Right cardiac atrium (tissue), 5 donors: ENCODE results near the gene NUS1. TPM values are rescaled to one million over a fixed set of nuclear protein-coding genes. Genes with fewer than 3 reads are reported as not detected.
"Not testable (repeated sequence)": the region's sequence is repeated elsewhere in the genome, so short reads cannot be mapped to it uniquely, and the experiment has no call there.

Source experiments
- ATAC-seq, 2 donors: fragments of 200-7000 bp; cut with Tn5 transposase; one replicate each; pipeline versions ENCODE4 v1.8.0 to v1.9.1; 2020; ENCODE audit warnings: moderate library complexity in 2 of 2, mild to moderate bottlenecking in 1 of 2
- DNase-seq, 3 donors: peaks; one replicate each; pipeline ENCODE4 v3.0.0-alpha.2; 2020
- H3K27ac ChIP-seq: one replicate; pipeline ENCODE4 v1.5.1; 2013; ENCODE audit warnings: mild to moderate bottlenecking, low read length, control low read depth, moderate library complexity
- H3K27me3 ChIP-seq: one replicate; pipeline ENCODE4 v1.6.1; 2013; ENCODE audit not compliant: control insufficient read depth, insufficient read depth
- H3K4me1 ChIP-seq: one replicate; pipeline ENCODE4 v1.6.1; 2013; ENCODE audit warnings: low read length; ENCODE audit not compliant: control insufficient read depth, insufficient read depth
- H3K4me3 ChIP-seq: one replicate; pipeline ENCODE4 v1.5.1; 2013; ENCODE audit warnings: low read length, control low read depth
- H3K9me3 ChIP-seq: one replicate; pipeline ENCODE4 v1.6.1; 2013; ENCODE audit warnings: low read length; ENCODE audit not compliant: control insufficient read depth
- WGBS: extraction: QIAGEN DNeasy Blood & Tissue Kit; methylation state at CpG from one replicate; pipeline ENCODE4 v1.1.7; 2013; 5-methylcytosine and 5-hydroxymethylcytosine counted together
- intact Hi-C, 4 donors: fragments of 100-400 bp; cut with DNase I; formaldehyde crosslinking; loops; one replicate each; pipeline versions ENCODE4 v1.11.0 to v1.14.0; 2022 to 2023
- polyA plus RNA-seq: library from polyadenylated mRNA; stranded (reverse); fragments of 200-250 nt; gene quantifications from one replicate; pipeline ENCODE4 v1.2.3, GENCODE V29; 2013
- total RNA-seq, 4 donors: library from RNA; stranded (reverse); fragmentation: NEBNext Ultra II Directional; extraction: Animal tissue kit (Norgen Biotek cat#: 25700); gene quantifications; one replicate each; pipeline ENCODE4 v1.2.1, GENCODE V29; 2021
- donor health status: healthy with polysubstance abuse.
- donor health status: DM: no; HTN: yes; CAD: no.
- donor health status: DM: no; HTN: no; CAD: no.
- donor health status: DM: no; HTN: yes; CAD: no; lungs with severe emphysema.
- donor health status: DM: yes; HTN: yes; CAD: no.

The NUS1 gene
- total and polyA plus RNA-seq, 5 donors = 12.5 to 23.2 (median 18.3) TPM

DNA sequence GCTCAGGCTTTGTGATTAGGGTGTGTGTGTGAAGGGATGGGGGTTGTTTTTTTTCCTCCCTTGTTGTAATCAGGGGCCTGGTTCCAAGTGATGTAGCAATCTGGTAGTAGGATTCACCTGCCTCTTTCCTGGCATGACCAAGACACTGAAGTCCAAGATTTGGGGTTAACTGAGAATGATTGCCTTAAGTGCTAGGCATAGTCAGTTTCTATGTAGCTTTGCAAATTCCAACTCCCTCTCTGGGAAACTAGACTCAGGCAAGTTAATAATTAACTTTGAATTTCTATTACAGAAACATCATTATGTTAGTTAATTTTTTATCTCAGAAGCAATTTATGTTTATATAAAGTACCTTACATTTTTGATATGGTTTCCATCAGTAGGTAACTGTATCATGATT lies 43.6 kb downstream of the NUS1 start:
- ATAC-seq (no peak), DNase-seq (no peak)
- no peak overlapping the region for H3K27ac ChIP-seq
- H3K4me3 ChIP-seq = no peak overlapping the region
- no peaks in the 10 kb centered on the region for H3K27me3 ChIP-seq
- H3K9me3 ChIP-seq = no peaks in the 10 kb centered on the region
- no peaks in the 10 kb centered on the region for H3K4me1 ChIP-seq
- intact Hi-C loops = no loop called here

DNA sequence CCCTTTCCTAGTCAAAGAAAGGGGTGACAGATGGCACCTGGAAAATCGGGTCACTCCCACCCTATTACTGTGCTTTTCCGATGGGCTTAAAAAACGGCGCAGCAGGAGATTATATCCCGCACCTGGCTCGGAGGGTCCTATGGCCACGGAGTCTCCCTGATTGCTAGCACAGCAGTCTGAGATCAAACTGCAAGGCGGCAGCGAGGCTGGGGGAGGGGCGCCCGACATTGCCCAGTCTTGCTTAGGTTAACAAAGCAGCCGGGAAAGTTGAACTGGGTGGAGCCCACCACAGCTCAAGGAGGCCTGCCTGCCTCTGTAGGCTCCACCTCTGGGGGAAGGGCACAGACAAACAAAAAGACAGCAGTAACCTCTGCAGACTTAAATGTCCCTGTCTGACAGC lies 46.3 kb downstream of the NUS1 start:
- 96% methylated on average over 12 of the region's 12 CpGs for WGBS
- H3K4me1 ChIP-seq, H3K4me3 ChIP-seq, H3K9me3 ChIP-seq, H3K27ac ChIP-seq, ATAC-seq, H3K27me3 ChIP-seq, intact Hi-C loops, DNase-seq: not testable (repeated sequence)

DNA sequence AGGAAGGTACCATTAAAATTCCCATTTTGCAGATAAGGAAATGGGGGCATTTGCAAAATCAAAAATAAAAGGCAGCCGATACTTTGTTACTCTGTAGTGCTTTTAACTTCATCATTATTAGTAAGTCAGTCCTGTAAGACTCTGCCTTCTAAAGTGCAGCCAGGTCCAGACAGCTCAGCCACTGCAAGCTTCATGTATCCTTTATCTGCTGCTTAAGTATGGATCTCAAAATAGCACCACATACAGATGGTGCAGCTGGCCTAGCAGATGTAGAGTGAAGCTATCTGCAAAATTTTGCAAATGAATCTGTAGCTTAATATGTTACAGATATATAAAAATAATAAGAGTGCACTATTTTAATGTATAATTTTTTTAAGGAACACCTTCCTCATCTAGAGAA lies 53.4 kb downstream of the NUS1 start:
- WGBS = 67% methylated on average over 1 of the region's 1 CpG
- Histone ChIP-seq H3K27ac (no peak overlapping the region), H3K27me3 (no peaks in the 10 kb centered on the region), H3K4me1 (no peaks in the 10 kb centered on the region), H3K4me3 (no peak overlapping the region), H3K9me3 (no peaks in the 10 kb centered on the region)
- DNase-seq (no peak), ATAC-seq (no peak)
- intact Hi-C loops = no loop called here

DNA sequence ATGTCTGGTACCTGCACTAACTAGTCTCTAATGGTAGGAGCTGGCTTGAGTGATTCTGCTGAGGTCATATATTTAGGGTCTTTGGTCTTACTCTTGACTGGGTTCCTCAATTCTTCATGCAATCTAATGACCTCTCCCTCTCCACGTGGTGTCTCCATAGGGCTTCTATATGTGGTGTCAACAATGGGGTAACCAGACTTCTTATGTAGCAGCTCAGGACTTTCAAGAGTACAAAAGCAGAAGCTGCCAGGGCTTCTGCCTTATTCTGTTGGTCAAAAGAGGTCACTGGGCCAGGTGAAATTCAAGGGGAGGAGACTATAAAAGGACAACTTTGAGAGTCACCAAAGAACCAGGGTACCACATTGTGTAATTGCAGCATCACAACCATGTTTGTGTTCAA lies 54.3 kb downstream of the NUS1 start:
- DNase-seq (no peak), ATAC-seq (no peak)
- H3K9me3 ChIP-seq = no peaks in the 10 kb centered on the region
- H3K4me1 ChIP-seq = no peaks in the 10 kb centered on the region
- no peaks in the 10 kb centered on the region for H3K27me3 ChIP-seq
- H3K27ac ChIP-seq = no peak overlapping the region
- H3K4me3 ChIP-seq = no peak overlapping the region
- WGBS = 33% methylated on average over 1 of the region's 1 CpG
- intact Hi-C loops = no loop called here

DNA sequence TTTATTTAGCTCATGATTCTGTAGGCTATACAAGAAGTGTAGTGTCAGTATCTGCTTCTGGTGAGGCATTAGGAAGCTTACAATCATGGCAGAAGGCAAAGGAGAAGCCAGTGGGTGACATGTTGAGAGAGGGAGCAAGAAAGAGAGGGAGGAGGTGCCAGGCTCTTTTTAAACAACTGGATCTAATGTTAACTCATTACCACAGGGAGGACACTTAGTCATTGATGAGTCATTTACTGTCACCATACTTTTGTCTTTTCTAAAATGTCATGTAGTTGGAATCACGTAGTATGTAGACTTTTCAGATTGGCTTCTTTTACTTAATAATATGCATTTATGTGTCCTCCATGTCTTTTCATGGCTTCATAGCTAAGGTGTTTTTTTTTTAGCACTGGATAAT lies 58.1 kb downstream of the NUS1 start:
- no peak for ATAC-seq
- no peaks in the 10 kb centered on the region for H3K27me3 ChIP-seq
- H3K4me3 ChIP-seq = no peak overlapping the region
- no peak overlapping the region for H3K27ac ChIP-seq
- H3K4me1 ChIP-seq = no peaks in the 10 kb centered on the region
- 91% methylated on average over 1 of the region's 1 CpG for WGBS
- DNase-seq = no peak
- H3K9me3 ChIP-seq = no peaks in the 10 kb centered on the region
- intact Hi-C loops = no loop called here

DNA sequence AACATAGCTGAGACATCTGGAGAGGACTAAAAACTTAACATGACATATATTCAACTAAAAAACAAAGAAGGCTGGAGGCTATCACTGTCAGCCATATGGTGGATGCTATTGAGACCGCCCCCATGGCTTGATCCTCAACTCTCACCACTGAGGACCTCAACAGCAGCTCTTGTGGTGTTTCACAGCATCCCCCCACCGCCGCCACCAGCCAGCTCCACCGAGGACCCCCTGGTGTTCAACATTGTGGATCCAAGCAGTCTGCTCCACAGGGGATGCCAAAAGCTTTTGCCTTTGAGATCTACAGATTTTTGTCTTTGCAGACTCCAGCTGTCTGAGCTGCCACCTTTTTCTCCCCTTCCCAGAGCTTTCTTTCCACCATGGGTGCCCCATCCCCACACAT lies 64.6 kb downstream of the NUS1 start:
- no peaks in the 10 kb centered on the region for H3K4me1 ChIP-seq
- DNase-seq = no peak
- H3K9me3 ChIP-seq = no peaks in the 10 kb centered on the region
- WGBS = 51% methylated on average over 4 of the region's 4 CpGs
- intact Hi-C loops = no loop called here
- H3K4me3 ChIP-seq = no peak overlapping the region
- ATAC-seq = no peak
- no peaks in the 10 kb centered on the region for H3K27me3 ChIP-seq
- H3K27ac ChIP-seq = no peak overlapping the region

DNA sequence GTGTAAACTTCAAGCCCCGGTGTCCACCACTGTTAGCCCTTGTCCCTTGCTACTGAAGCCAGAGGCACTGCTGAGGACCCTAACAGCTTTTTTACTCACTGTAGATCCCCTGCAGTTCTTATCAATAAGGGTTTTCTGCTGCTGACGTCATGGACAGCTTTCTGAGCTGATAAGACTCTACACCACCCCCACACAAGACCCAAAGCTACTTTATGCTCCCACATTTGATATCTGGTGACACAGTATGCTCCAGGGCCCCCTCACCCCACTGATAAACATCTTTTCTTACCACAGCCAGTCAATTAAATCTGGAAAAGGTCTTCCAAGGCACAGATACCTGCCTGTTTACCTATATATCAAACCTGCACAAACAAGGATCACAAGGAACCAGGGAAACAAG lies 65.3 kb downstream of the NUS1 start:
- Histone ChIP-seq H3K4me3 (no peak overlapping the region), H3K4me1 (no peaks in the 10 kb centered on the region), H3K27ac (no peak overlapping the region), H3K9me3 (no peaks in the 10 kb centered on the region), H3K27me3 (no peaks in the 10 kb centered on the region)
- 43% methylated on average over 2 of the region's 2 CpGs for WGBS
- no peak for ATAC-seq
- intact Hi-C loops = no loop called here
- no peak for DNase-seq

DNA sequence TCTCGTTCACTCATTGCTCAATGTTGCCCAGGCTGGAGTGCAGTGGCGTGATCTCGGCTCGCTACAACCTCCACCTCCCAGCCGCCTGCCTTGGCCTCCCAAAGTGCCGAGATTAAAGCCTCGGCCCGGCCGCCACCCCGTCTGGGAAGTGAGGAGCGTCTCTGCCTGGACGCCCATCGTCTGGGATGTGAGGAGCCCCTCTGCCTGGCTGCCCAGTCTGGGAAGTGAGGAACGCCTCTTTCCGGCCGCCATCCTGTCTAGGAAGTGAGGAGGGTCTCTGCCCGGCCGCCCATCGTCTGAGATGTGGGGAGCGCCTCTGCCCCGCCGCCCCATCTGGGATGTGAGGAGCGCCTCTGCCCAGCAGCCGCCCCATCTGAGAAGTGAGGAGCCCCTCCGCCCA lies 75.4 kb downstream of the NUS1 start:
- DNase-seq, intact Hi-C loops, H3K9me3 ChIP-seq, H3K27ac ChIP-seq, H3K27me3 ChIP-seq, ATAC-seq, H3K4me1 ChIP-seq, H3K4me3 ChIP-seq: not testable (repeated sequence)
- 93% methylated on average over 25 of the region's 25 CpGs for WGBS

Other genes with a start within 250 kb of the NUS1 start
- gene ROS1, start 249.5 kb upstream of the NUS1 start, total RNA-seq = under 1 TPM; 0.03 to 0.14 (median 0.09) TPM
- gene ROS1, start 249.5 kb upstream of the NUS1 start, polyA plus RNA-seq = 0.02 TPM
- 1 to 10 TPM; 3.2 to 5.7 (median 4.1) TPM for gene DCBLD1, start 192.8 kb upstream of the NUS1 start, total RNA-seq
- gene DCBLD1, start 192.8 kb upstream of the NUS1 start, polyA plus RNA-seq = 3.8 TPM
- gene GOPC, start 73.0 kb upstream of the NUS1 start, total RNA-seq = 10 to 100 TPM; 23.4 to 28.9 (median 26.0) TPM
- gene GOPC, start 73.0 kb upstream of the NUS1 start, polyA plus RNA-seq = 17.2 TPM
- gene SLC35F1, start 231.8 kb downstream of the NUS1 start, total RNA-seq = 1 to 10 TPM; 1.0 to 2.4 (median 2.1) TPM
- gene SLC35F1, start 231.8 kb downstream of the NUS1 start, polyA plus RNA-seq = 1.4 TPM